ENCODE measurements around the gene CREB1.

Gene CREB1

DNA sequence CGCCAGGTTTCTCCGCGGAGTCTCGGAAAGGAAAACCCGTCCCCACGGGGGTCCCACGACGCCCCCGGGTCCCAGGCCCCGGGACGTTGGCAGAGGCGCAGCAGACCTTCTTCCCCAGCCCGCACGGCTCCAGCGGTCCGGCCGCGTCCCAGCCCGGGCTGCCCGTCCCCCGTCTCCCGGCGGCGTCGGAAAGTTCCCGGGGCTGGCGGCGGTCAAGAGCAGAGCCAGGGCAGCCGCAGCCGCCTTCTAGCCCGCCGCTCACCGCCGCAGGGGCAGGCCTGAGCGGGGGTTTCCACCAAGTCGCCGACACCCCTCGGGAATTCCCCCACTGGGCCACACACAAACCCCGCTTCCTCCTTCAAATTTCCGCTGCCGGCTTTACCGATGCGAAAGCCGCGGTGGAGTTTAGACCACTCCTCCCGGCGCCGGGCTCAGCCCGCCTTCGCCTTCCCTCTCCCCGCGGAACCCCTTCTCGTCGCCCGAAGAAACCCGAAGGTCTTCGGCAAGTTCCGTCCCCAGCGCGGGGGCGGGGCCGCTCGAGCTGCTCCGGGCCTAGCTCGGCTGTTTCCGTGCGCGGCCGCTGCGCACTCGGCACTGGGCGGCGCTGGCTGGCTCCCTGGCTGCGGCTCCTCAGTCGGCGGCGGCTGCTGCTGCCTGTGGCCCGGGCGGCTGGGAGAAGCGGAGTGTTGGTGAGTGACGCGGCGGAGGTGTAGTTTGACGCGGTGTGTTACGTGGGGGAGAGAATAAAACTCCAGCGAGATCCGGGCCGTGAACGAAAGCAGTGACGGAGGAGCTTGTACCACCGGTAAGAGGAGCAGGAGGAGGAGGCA lies at the start of gene CREB1:
Gene CREB1 (plus strand): TSS at position 633 of the 830 bp plus-strand sequence. CDS start 25,674 bp downstream, outside the sequence.
- WGBS (ENCODE audit: insufficient coverage, insufficient read length): no CpG with 5 or more reads among the region's 92 CpGs
- Histone ChIP-seq H3K36me3 (ENCODE audit: control insufficient read depth, insufficient read depth, low read length) (no peaks in the 10 kb centered on the region), H3K9me3 (ENCODE audit: control insufficient read depth, insufficient read depth, low read length) (no peaks in the 10 kb centered on the region)

GRCh38 chr2:207480521-207481040 lies 49.2 kb upstream of the CREB1 start:
- no CpG with 5 or more reads among the region's 4 CpGs for WGBS (ENCODE audit: insufficient coverage, insufficient read length)

More for the DNA sequence above, at the start of gene CREB1:
- Histone ChIP-seq H3K4me1 (ENCODE audit: control insufficient read depth, insufficient read depth, low read length) (no peaks in the 10 kb centered on the region), H3K27me3 (ENCODE audit: control insufficient read depth, insufficient read depth, low read length) (no peaks in the 10 kb centered on the region), H3K4me3 (ENCODE audit: low read length) (peak within 1 kb of the TSS; percentile 69), H3K27ac (ENCODE audit: low read length) (no peak within 1 kb of the TSS)
- DNase-seq (ENCODE audit: low read depth, low spot score): peak; percentile 92

GRCh38 chr2:207481924-207482323 lies 47.8 kb upstream of the CREB1 start:
- no peak for DNase-seq (ENCODE audit: low read depth, low spot score)
- no peaks in the 10 kb centered on the region for H3K36me3 ChIP-seq (ENCODE audit: control insufficient read depth, insufficient read depth, low read length)
- no peaks in the 10 kb centered on the region for H3K9me3 ChIP-seq (ENCODE audit: control insufficient read depth, insufficient read depth, low read length)
- no peaks in the 10 kb centered on the region for H3K27me3 ChIP-seq (ENCODE audit: control insufficient read depth, insufficient read depth, low read length)
- peaks cover 1% of the 10 kb centered on the region; the same call in 1 of the 2 replicates for H3K4me1 ChIP-seq (ENCODE audit: control insufficient read depth, insufficient read depth, low read length)
- H3K27ac ChIP-seq (ENCODE audit: low read length): no peak overlapping the region
- no CpG with 5 or more reads among the region's 3 CpGs for WGBS (ENCODE audit: insufficient coverage, insufficient read length)
- no peak overlapping the region for H3K4me3 ChIP-seq (ENCODE audit: low read length)

More at GRCh38 chr2:207480521-207481040, 49.2 kb upstream of the CREB1 start:
- H3K36me3 ChIP-seq (ENCODE audit: control insufficient read depth, insufficient read depth, low read length): no peaks in the 10 kb centered on the region
- peaks cover 1% of the 10 kb centered on the region; the same call in 1 of the 2 replicates for H3K4me1 ChIP-seq (ENCODE audit: control insufficient read depth, insufficient read depth, low read length)
- no peak for DNase-seq (ENCODE audit: low read depth, low spot score)
- no peaks in the 10 kb centered on the region for H3K9me3 ChIP-seq (ENCODE audit: control insufficient read depth, insufficient read depth, low read length)
- no peak overlapping the region for H3K27ac ChIP-seq (ENCODE audit: low read length)
- no peak overlapping the region for H3K4me3 ChIP-seq (ENCODE audit: low read length)
- no peaks in the 10 kb centered on the region for H3K27me3 ChIP-seq (ENCODE audit: control insufficient read depth, insufficient read depth, low read length)

DNA sequence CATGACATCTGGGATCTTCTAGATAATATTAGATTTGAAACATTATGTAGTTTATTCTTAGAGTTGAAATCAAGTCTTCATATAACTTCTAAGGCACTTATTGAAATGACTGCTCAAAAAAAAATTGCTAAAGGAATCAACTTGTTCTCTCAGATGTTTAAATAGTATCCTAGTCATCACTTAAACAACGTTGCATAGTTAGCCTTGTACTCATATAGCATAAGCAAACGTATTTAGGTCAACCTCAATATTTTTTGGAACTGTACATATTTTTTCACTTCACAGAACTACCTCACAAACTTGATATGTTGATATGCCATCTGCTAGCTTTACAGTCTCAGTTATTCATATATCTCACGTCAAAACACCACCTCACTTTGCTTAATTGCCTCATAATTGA lies 47.1 kb upstream of the CREB1 start:
- Histone ChIP-seq H3K9me3 (ENCODE audit: control insufficient read depth, insufficient read depth, low read length) (no peaks in the 10 kb centered on the region), H3K36me3 (ENCODE audit: control insufficient read depth, insufficient read depth, low read length) (no peaks in the 10 kb centered on the region), H3K27me3 (ENCODE audit: control insufficient read depth, insufficient read depth, low read length) (no peaks in the 10 kb centered on the region), H3K27ac (ENCODE audit: low read length) (no peak overlapping the region), H3K4me3 (ENCODE audit: low read length) (no peak overlapping the region), H3K4me1 (ENCODE audit: control insufficient read depth, insufficient read depth, low read length) (peaks cover 1% of the 10 kb centered on the region; the same call in 1 of the 2 replicates)
- no peak for DNase-seq (ENCODE audit: low read depth, low spot score)
- WGBS (ENCODE audit: insufficient coverage, insufficient read length): no CpG with 5 or more reads among the region's 3 CpGs

DNA sequence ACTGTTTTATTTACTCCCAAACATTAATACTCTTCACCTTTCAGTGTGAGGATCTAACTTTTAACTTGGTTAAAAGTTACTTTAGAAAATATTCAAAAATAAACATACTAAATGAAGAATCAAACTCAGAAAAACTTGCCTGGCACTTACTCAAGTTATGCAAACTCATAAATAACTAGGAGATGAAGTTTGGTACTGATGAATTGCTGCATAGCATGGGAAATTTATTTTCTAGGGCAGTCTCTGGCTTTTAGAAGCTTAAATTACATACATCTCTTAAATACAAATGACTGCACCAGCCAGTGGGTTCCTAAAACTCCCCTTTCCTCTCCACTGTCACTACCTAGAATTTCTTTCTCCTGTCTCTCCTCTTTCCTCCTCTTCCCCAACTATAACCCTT lies 46.7 kb upstream of the CREB1 start:
- Histone ChIP-seq H3K4me1 (ENCODE audit: control insufficient read depth, insufficient read depth, low read length) (peaks cover 1% of the 10 kb centered on the region; the same call in 1 of the 2 replicates), H3K4me3 (ENCODE audit: low read length) (no peak overlapping the region), H3K36me3 (ENCODE audit: control insufficient read depth, insufficient read depth, low read length) (no peaks in the 10 kb centered on the region), H3K9me3 (ENCODE audit: control insufficient read depth, insufficient read depth, low read length) (no peaks in the 10 kb centered on the region), H3K27me3 (ENCODE audit: control insufficient read depth, insufficient read depth, low read length) (no peaks in the 10 kb centered on the region), H3K27ac (ENCODE audit: low read length) (no peak overlapping the region)
- no peak for DNase-seq (ENCODE audit: low read depth, low spot score)

GRCh38 chr2:207483477-207483876 lies 46.3 kb upstream of the CREB1 start:
- WGBS (ENCODE audit: insufficient coverage, insufficient read length): no CpG with 5 or more reads among the region's 4 CpGs
- Histone ChIP-seq H3K9me3 (ENCODE audit: control insufficient read depth, insufficient read depth, low read length) (no peaks in the 10 kb centered on the region), H3K27me3 (ENCODE audit: control insufficient read depth, insufficient read depth, low read length) (no peaks in the 10 kb centered on the region), H3K4me1 (ENCODE audit: control insufficient read depth, insufficient read depth, low read length) (peaks cover 1% of the 10 kb centered on the region; the same call in 1 of the 2 replicates), H3K4me3 (ENCODE audit: low read length) (no peak overlapping the region), H3K36me3 (ENCODE audit: control insufficient read depth, insufficient read depth, low read length) (no peaks in the 10 kb centered on the region), H3K27ac (ENCODE audit: low read length) (no peak overlapping the region)
- DNase-seq (ENCODE audit: low read depth, low spot score): no peak

DNA sequence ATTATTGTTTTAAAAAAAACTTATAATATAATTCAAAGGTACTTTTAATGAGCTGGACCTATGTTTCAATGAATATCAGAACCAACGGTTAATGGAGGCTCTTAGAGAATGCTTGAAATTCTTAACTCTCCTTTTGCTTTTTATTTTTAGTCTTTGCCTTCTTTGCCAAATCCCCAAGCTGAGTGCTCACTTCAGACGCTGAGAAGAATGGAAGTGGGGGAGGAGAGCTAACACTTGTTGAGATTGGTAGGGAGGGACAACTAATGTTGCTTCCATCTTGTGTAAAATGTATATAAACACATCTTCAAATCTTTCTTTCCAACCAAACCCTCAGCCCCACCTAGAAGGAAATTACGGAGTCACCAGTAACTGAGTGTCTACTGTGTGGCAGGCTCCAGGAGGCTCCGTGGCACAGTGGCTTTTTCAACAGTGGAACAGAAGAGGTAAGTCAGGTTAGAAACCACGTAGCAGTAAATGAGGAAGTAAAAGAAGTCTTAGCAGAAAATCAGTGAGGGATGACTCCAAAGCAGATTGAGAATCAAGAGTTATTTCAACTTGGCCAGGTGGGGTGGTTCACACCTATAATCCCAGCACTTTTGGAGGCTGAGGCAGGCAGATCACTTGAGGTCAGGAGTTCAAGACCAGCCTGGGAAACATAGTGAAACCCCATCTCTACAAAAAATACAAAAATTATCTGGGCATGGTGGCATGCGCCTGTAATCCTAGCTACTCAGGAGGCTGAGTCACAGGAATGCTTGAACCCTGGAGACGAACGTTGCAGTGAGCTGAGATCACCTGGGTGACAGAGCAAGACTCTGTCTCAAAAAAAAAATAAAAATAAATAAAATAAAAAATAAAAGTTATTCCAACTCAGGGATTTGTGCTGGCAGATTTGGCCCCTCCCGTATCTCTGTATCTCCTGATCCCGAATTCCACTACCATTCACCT lies 45.0 kb upstream of the CREB1 start:
- no peaks in the 10 kb centered on the region for H3K27me3 ChIP-seq (ENCODE audit: control insufficient read depth, insufficient read depth, low read length)
- H3K4me3 ChIP-seq (ENCODE audit: low read length): no peak overlapping the region
- H3K36me3 ChIP-seq (ENCODE audit: control insufficient read depth, insufficient read depth, low read length): no peaks in the 10 kb centered on the region
- H3K27ac ChIP-seq (ENCODE audit: low read length): no peak overlapping the region
- no peaks in the 10 kb centered on the region for H3K9me3 ChIP-seq (ENCODE audit: control insufficient read depth, insufficient read depth, low read length)
- no CpG with 5 or more reads among the region's 10 CpGs for WGBS (ENCODE audit: insufficient coverage, insufficient read length)
- DNase-seq (ENCODE audit: low read depth, low spot score): no peak
- peaks cover 1% of the 10 kb centered on the region; the same call in 1 of the 2 replicates for H3K4me1 ChIP-seq (ENCODE audit: control insufficient read depth, insufficient read depth, low read length)

GRCh38 chr2:207487650-207488311 lies 42.0 kb upstream of the CREB1 start:
- Histone ChIP-seq H3K9me3 (ENCODE audit: control insufficient read depth, insufficient read depth, low read length) (no peaks in the 10 kb centered on the region), H3K4me1 (ENCODE audit: control insufficient read depth, insufficient read depth, low read length) (no peaks in the 10 kb centered on the region), H3K4me3 (ENCODE audit: low read length) (no peak overlapping the region), H3K27me3 (ENCODE audit: control insufficient read depth, insufficient read depth, low read length) (no peaks in the 10 kb centered on the region), H3K27ac (ENCODE audit: low read length) (no peak overlapping the region), H3K36me3 (ENCODE audit: control insufficient read depth, insufficient read depth, low read length) (no peaks in the 10 kb centered on the region)
- no peak for DNase-seq (ENCODE audit: low read depth, low spot score)
- no CpG with 5 or more reads among the region's 5 CpGs for WGBS (ENCODE audit: insufficient coverage, insufficient read length)

GRCh38 chr2:207489251-207489650 lies 40.5 kb upstream of the CREB1 start:
- WGBS (ENCODE audit: insufficient coverage, insufficient read length): no CpG with 5 or more reads among the region's 4 CpGs
- Histone ChIP-seq H3K27ac (ENCODE audit: low read length) (no peak overlapping the region), H3K36me3 (ENCODE audit: control insufficient read depth, insufficient read depth, low read length) (no peaks in the 10 kb centered on the region), H3K27me3 (ENCODE audit: control insufficient read depth, insufficient read depth, low read length) (no peaks in the 10 kb centered on the region), H3K4me3 (ENCODE audit: low read length) (no peak overlapping the region), H3K4me1 (ENCODE audit: control insufficient read depth, insufficient read depth, low read length) (no peaks in the 10 kb centered on the region), H3K9me3 (ENCODE audit: control insufficient read depth, insufficient read depth, low read length) (no peaks in the 10 kb centered on the region)
- DNase-seq (ENCODE audit: low read depth, low spot score): no peak

GRCh38 chr2:207490441-207490840 lies 39.3 kb upstream of the CREB1 start:
- DNase-seq (ENCODE audit: low read depth, low spot score): no peak
- no peaks in the 10 kb centered on the region for H3K36me3 ChIP-seq (ENCODE audit: control insufficient read depth, insufficient read depth, low read length)
- no CpG with 5 or more reads among the region's 3 CpGs for WGBS (ENCODE audit: insufficient coverage, insufficient read length)
- no peaks in the 10 kb centered on the region for H3K9me3 ChIP-seq (ENCODE audit: control insufficient read depth, insufficient read depth, low read length)
- H3K27me3 ChIP-seq (ENCODE audit: control insufficient read depth, insufficient read depth, low read length): no peaks in the 10 kb centered on the region
- no peak overlapping the region for H3K4me3 ChIP-seq (ENCODE audit: low read length)
- no peak overlapping the region for H3K27ac ChIP-seq (ENCODE audit: low read length)
- no peaks in the 10 kb centered on the region for H3K4me1 ChIP-seq (ENCODE audit: control insufficient read depth, insufficient read depth, low read length)

Measured in iPS DF 6.9 (cell line).